Measurements from ENCODE around the gene PLXDC1.

DNA sequence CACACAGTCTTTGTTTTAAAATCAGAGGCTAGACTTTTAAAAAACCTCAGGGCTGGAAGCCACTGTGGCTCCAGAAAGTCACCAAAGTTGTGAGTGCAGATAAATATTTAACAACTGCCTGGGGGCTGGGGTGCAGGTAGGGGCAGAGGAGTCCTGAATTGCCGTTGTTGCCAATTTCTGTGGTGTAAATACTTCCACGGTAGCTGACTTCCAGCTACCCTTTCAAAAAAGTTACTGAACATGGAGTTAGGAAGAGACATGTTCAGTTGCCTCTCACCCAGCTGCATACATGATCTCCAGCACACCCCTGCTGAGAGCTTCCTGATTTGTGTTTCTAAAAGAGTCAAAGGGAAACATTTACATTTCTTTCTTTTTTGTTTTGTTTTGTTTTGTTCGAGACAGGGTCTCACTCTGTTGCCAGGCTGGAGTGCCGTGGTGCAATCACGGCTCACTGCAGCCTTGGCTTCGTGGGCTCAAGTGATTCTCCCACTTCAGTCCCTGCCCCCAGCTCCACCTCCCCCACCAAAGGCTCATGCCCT lies 58.7 kb downstream of the PLXDC1 start:
- TF ChIP-seq, protein P1, sequence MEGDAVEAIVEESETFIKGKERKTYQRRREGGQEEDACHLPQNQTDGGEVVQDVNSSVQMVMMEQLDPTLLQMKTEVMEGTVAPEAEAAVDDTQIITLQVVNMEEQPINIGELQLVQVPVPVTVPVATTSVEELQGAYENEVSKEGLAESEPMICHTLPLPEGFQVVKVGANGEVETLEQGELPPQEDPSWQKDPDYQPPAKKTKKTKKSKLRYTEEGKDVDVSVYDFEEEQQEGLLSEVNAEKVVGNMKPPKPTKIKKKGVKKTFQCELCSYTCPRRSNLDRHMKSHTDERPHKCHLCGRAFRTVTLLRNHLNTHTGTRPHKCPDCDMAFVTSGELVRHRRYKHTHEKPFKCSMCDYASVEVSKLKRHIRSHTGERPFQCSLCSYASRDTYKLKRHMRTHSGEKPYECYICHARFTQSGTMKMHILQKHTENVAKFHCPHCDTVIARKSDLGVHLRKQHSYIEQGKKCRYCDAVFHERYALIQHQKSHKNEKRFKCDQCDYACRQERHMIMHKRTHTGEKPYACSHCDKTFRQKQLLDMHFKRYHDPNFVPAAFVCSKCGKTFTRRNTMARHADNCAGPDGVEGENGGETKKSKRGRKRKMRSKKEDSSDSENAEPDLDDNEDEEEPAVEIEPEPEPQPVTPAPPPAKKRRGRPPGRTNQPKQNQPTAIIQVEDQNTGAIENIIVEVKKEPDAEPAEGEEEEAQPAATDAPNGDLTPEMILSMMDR (IDR thresholded peaks at IDR 0.05): no peak
- TF ChIP-seq EP300 (IDR thresholded peaks at IDR 0.05) (no peak), POLR2A (IDR thresholded peaks at IDR 0.05) (no peak)
